Heart left ventricle (tissue), 13 donors: Measurements from ENCODE around the gene VSIG10.

Source experiments
- POLR2A ChIP-seq, 2 donors: fragments of 450-650 bp; IDR thresholded peaks; one replicate each; pipeline ENCODE4 v1.6.1; 2017; ENCODE audit warnings: antibody characterized with exemption in 2 of 2, mild to moderate bottlenecking in 2 of 2, moderate library complexity in 2 of 2
- TF ChIP-seq, protein P1 (sequence below), 12 donors: fragments of 200-600 bp; sonication (generic) in 4 of 12; IDR thresholded peaks; one replicate each; pipeline versions ENCODE4 v1.5.0 to v1.8.0; 2018 to 2022; ENCODE audit warnings: antibody characterized with exemption in 12 of 12, mild to moderate bottlenecking in 5 of 12
- donor health status: ischemic (EF 13 %, LVEDD 7.1; RV severe dilation, severe dysfunction).
- donor health status: DM: no; HTN: yes; CAD: no.
- donor health status: DM: no; HTN: no; CAD: no.
- donor health status: ischemic (EF 25% LVEDD 6.9; RV normal size, moderate dysfunction).
- donor health status: ischemic (EF 25% LVEDD 5.7; RV mildly dilated, moderate dysfunction).
- donor health status: ischemic (EF 35%, LVEDD 5.7; RV mildly dilated, moderate dysfunction).
- donor health status: nonischemic (EF 11% LVEDD 7.7; RV severe dilation, severe dysfunction).
- donor health status: DM: yes; HTN: yes; CAD: no.
- donor health status: PGD.
- donor health status: ischemic (EF 29% LVEDD 5.4; RV normal size, mild dysfunction).
- donor health status: nonischemic (EF 23%, LVEDD 6.1; RV moderate dilation, normal function).

DNA sequence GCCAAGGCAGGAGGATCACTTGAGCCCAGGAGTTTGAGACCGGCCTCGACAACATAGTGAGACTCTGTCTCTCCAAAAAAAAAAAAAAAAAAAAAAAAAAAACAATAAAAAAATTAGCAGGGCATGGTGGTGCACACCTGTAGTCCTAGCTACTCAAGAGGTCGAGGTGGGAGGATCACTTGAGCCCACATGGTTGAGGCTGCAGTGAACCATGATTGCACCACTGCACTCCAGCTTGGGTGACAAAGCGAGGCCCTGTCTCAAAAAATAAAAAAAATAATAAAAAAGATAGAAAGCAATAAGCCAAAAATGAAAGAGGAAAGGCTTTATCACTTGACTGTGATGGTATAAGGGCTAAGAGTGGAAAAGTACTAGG lies 21.9 kb upstream of the VSIG10 start:
- TF ChIP-seq, protein P1, sequence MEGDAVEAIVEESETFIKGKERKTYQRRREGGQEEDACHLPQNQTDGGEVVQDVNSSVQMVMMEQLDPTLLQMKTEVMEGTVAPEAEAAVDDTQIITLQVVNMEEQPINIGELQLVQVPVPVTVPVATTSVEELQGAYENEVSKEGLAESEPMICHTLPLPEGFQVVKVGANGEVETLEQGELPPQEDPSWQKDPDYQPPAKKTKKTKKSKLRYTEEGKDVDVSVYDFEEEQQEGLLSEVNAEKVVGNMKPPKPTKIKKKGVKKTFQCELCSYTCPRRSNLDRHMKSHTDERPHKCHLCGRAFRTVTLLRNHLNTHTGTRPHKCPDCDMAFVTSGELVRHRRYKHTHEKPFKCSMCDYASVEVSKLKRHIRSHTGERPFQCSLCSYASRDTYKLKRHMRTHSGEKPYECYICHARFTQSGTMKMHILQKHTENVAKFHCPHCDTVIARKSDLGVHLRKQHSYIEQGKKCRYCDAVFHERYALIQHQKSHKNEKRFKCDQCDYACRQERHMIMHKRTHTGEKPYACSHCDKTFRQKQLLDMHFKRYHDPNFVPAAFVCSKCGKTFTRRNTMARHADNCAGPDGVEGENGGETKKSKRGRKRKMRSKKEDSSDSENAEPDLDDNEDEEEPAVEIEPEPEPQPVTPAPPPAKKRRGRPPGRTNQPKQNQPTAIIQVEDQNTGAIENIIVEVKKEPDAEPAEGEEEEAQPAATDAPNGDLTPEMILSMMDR (IDR thresholded peaks at IDR 0.05): no peak
- no peak for TF ChIP-seq POLR2A (IDR thresholded peaks at IDR 0.05)
